ENCODE results near the gene LRCOL1.

The LRCOL1 gene

DNA sequence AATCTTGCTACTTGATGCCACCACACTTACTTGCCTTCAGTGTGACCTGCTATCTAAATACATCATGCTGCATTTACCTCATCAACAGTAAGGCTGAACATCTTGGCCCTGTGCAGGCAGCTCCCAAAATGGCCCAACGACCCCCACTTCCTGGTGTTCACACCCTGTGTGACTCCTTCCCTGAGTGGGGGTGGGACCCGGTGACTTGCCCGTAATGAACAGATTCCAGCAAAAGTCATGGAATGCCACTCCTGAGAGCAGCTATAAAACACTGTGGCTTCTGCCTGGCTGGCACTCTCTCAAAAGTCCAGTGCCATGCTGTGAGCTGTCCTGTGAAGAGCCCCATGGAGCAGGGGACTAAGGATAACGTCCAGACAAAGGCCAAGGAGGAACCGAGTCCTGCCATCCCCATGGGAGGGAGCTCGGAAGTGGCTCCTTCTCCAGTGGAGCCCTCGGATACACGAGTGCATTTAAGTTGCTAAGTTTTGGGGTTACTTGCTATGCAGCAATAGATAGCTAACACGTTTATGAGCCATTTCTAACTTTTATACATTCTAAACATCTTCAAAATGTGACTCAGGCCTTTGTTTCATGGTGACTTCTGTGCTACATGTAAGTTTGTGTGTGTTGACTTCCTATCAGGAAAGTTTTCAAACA is 41.2 kb upstream of the LRCOL1 start:
- TF ChIP-seq, protein P1, sequence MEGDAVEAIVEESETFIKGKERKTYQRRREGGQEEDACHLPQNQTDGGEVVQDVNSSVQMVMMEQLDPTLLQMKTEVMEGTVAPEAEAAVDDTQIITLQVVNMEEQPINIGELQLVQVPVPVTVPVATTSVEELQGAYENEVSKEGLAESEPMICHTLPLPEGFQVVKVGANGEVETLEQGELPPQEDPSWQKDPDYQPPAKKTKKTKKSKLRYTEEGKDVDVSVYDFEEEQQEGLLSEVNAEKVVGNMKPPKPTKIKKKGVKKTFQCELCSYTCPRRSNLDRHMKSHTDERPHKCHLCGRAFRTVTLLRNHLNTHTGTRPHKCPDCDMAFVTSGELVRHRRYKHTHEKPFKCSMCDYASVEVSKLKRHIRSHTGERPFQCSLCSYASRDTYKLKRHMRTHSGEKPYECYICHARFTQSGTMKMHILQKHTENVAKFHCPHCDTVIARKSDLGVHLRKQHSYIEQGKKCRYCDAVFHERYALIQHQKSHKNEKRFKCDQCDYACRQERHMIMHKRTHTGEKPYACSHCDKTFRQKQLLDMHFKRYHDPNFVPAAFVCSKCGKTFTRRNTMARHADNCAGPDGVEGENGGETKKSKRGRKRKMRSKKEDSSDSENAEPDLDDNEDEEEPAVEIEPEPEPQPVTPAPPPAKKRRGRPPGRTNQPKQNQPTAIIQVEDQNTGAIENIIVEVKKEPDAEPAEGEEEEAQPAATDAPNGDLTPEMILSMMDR (IDR thresholded peaks at IDR 0.05; ENCODE audit: low read depth, low read length): no peak
- DNase-seq (ENCODE audit: extremely low read depth, low read depth): no peak

DNA sequence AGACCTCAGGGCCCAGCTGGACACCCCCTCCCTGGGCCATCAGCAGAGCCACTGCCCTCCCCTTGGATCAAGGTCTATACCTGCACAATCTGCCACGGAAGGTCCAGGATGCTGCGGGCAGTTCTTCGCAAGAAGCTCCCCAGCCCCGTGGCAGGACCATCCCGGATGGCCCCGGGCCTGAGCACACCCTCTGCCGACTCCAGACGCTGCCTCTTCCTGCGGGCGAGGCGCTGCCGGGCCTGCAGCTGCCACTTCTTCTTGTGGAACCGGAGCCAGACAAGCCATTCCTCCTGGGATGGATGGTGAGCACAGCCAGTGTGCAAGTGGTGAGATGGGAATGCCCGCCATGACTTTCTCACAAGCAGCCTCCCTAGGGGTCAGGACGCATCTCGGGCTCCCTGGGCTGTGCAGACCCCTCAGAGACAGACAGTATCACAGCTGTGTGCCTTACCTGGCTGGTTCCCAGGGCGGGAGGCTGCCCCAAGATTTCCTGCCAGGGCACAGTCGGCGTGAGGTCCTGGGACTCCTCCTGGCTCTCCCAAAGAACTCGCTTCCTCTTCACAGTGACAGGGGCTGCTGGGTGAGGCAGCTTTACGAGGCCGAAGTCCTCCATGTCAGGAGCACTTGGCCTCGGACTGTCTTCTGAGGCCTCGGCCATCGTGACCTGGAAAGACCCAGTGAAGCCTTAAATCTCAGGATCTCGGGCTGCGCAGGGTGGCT is 39.0 kb upstream of the LRCOL1 start:
- TF ChIP-seq, protein P1 (IDR thresholded peaks at IDR 0.05; ENCODE audit: low read depth, low read length): no peak
- DNase-seq (ENCODE audit: extremely low read depth, low read depth): no peak

DNA sequence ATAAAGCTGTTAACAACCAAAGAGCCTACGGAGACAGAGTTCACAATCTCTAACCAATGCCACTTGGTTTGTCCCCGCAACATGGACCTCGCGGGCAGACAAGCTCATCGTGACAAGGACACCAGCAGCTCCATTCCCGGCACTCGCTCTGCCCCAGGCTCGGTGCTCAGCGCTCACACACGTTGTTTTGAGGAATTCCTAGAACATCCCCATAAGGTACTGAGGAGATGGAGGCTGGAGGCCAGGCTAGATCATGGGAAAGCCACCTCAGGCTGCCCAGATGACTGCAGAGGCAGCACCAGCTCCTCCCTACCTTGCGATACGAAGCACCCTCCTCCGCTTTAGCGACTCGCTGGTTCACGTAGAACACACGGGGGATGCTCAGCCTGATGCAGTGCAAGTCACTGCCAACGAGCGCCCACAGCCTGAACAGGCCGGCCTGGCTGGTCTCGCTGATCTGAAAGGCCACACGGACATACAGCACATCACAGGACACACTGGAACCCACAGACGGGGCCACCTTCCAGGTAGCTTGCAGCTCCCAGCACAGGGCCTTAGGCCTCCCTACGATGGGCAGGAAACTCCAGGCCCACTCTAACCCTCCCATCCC is 38.3 kb upstream of the LRCOL1 start:
- no peak for DNase-seq (ENCODE audit: extremely low read depth, low read depth)

DNA sequence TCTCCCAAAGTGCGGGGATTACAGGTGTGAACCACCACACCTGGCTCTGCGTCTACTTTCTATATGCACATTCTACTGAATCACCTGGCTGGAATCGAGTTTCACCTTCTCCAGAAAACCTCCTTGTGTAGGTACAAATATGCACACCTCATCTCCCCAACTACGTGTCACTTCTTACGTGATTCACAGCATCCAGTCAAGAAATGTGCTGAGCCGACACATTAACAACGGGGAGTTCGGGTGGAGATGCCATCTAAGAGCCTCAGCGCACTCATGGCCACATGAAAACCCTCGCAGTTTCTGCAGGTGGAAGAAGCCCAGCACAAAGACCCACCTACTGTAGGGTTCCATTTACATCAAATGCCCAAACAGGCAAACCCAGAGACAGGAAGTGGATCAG is 37.5 kb upstream of the LRCOL1 start:
- DNase-seq (ENCODE audit: extremely low read depth, low read depth): no peak
- TF ChIP-seq, protein P1 (IDR thresholded peaks at IDR 0.05; ENCODE audit: low read depth, low read length): no peak

More for the DNA sequence above, 38.3 kb upstream of the LRCOL1 start:
- TF ChIP-seq, protein P1 (IDR thresholded peaks at IDR 0.05; ENCODE audit: low read depth, low read length): no peak

DNA sequence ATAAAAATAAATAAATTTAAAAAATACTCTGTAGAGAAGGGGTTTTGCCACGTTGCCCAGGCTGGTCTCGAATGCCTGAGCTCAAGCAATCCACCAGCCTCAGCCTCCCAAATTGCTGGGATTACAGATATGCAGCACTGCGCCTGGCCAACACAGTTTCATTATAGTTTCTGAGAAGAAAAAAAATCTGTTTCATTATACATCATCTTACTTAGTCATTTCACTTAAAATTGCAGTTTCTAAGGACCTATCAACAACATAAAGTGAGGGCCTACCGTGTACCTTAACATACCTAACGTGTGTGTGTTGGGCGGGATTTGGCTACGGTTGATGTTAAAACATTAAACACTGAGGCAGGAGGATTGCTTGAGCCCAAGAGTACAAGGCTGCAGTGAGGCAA is 36.5 kb upstream of the LRCOL1 start:
- DNase-seq (ENCODE audit: extremely low read depth, low read depth): no peak
- TF ChIP-seq, protein P1 (IDR thresholded peaks at IDR 0.05; ENCODE audit: low read depth, low read length): no peak

DNA sequence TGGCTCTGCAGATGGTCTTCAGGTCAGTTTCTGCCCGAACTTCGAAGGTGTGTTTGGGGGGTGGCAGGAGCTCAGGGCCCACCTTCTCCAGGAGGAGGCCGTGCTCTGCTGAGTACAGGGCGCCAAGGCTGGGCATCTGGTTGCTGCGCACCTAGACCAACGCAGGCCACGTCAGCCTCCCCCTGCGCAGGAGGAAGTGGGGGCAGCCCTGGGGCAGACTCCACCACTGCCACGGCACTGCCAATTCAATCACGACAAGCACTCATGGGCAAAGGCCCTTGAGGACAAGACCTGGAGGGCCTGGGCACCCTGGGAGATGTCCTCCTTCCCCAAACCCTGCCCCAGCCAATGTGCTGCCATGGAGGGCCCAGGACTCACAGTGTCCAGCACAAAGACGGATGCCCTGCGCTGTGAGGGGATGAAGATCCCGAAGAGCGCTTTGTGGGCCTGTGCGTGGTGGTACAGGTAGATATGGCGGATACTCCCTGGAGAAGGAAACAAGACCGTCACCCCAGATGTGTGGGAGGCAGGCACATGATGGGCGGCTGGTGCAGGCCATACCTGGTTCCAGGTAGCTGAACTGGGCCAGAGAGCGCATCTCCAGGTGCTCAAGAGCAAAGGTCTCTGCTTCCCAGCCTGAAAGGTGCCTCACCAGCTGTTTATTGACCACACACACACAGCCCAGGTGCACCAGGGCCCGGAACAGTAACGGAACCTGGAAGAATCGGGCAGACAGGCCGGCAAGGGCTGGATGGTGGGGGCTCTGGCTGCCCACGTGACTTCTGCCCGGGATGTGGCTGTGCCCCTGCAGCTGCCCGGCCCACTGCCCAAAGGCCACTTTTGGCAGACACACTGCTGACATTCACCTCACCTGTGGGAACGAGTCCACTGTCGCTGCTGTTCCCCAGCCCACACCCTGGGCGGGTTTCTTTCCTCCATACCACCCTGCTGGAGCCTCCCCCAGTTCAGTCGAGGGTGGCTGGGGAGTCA is 32.8 kb upstream of the LRCOL1 start:
- no peak for DNase-seq (ENCODE audit: extremely low read depth, low read depth)
- TF ChIP-seq, protein P1 (IDR thresholded peaks at IDR 0.05; ENCODE audit: low read depth, low read length): no peak

Data from AG09319 (cell line).